Right lobe of liver (tissue), 6 donors: ENCODE results near the gene HSF4. TPM values are rescaled to one million over a fixed set of nuclear protein-coding genes. Genes with fewer than 3 reads are reported as not detected.
A peak's percentile ranks its signal among the peaks of the same experiment; 100 is the strongest.

Experiments
- ATAC-seq, 4 donors: fragments of 200-7000 bp; cut with Tn5 transposase; one replicate each; pipeline ENCODE4 v1.9.1; 2020; ENCODE audit warnings: mild to moderate bottlenecking in 4 of 4, moderate library complexity in 4 of 4
- DNase-seq, 3 donors: peaks; one replicate each; pipeline ENCODE4 v3.0.0-alpha.2; 2020
- H3K27ac ChIP-seq, 3 donors: fragments of 200-600 bp; one replicate each; pipeline ENCODE4 v1.8.0; 2022
- H3K27me3 ChIP-seq, 2 donors: fragments of 200-600 bp; one replicate each; pipeline ENCODE4 v1.8.0; 2022
- H3K36me3 ChIP-seq, 4 donors: fragments of 200-600 bp; sonication (generic) in 1 of 4; one replicate each; pipeline versions ENCODE4 v1.5.1 to v1.8.0; 2017 to 2022; ENCODE audit warnings: control low read depth in 1 of 4
- H3K4me1 ChIP-seq, 4 donors: fragments of 200-600 bp; sonication (generic) in 1 of 4; one replicate each; pipeline versions ENCODE4 v1.5.1 to v1.8.0; 2017 to 2022; ENCODE audit warnings: control low read depth in 1 of 4
- H3K4me3 ChIP-seq, 3 donors: fragments of 200-600 bp; one replicate each; pipeline ENCODE4 v1.8.0; 2022
- H3K9me3 ChIP-seq, 4 donors: fragments of 200-600 bp; sonication (generic) in 1 of 4; one replicate each; pipeline versions ENCODE4 v1.5.1 to v1.8.0; 2017 to 2022; ENCODE audit warnings: control low read depth in 1 of 4
- POLR2A ChIP-seq: fragments of 450-650 bp; IDR thresholded peaks from one replicate; pipeline ENCODE4 v1.6.1; 2017; ENCODE audit warnings: antibody characterized with exemption, mild to moderate bottlenecking
- WGBS: methylation state at CpG from one replicate; pipeline ENCODE4 v1.1.6; 2018; ENCODE audit warnings: low coverage, low lambda C conversion rate; ENCODE audit not compliant: insufficient coverage; ENCODE audit errors: missing lambda C conversion rate; 5-methylcytosine and 5-hydroxymethylcytosine counted together
- intact Hi-C, 2 donors: fragments of 100-400 bp; cut with DNase I; formaldehyde crosslinking; loops; one replicate each; pipeline versions ENCODE4 v1.11.2 to v1.14.1; 2022
- total RNA-seq, 6 experiments: library from RNA; depleted of rRNA in 2 of 6; stranded (reverse); fragments of >200 nt in 2 of 6; fragmentation: NEBNext Ultra II Directional in 3 of 6; extraction: Animal tissue kit (Norgen Biotek cat#: 25700) in 3 of 6; gene quantifications; one replicate each; pipeline versions ENCODE4 v1.1.0 to v1.2.4, GENCODE V29; 2016 to 2023
- TF ChIP-seq, protein P1 (sequence below), 4 donors: fragments of 200-600 bp in 3 of 4; fragments of 450-650 bp in 1 of 4; IDR thresholded peaks; one replicate each; pipeline versions ENCODE4 v1.5.1 to v1.8.0; 2016 to 2022; ENCODE audit warnings: antibody characterized with exemption in 4 of 4, mild to moderate bottlenecking in 2 of 4
- donor health status: DM: no; HTN: yes; CAD: no.
- donor health status: DM: no; HTN: no; CAD: no.
- donor health status: DM: no; HTN: no; CAD: no.
- donor health status: DM: no; HTN: yes; CAD: no.
- donor health status: DM: no; HTN: yes; CAD: no.

The HSF4 gene
- total RNA-seq, 6 experiments from 2014 or later = 10.4 to 44.1 (median 30.1) TPM

DNA sequence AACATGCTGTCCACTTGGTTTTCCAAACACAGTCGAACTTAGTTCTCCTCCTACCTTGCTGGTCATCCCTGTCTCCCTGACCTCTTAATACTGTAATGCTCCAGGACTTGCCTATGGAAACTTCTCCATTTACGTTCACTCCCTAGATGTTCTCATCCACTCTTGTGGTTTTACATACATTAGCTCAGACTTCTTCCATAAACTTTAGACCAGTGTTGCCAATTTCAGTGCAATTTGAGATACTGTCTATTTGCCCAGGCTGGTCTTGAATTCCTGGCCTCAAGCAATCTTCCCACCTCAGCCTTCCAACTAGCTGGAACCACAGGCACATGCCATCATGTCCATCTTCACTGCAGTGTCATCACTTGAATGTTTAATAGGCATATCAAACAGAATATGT is 17.7 kb downstream of the HSF4 start:
- DNase-seq = no peak
- no peaks in the 10 kb centered on the region for H3K9me3 ChIP-seq
- no peak for ATAC-seq
- 83% methylated on average over 2 of the region's 2 CpGs for WGBS
- intact Hi-C loops = no loop called here
- TF ChIP-seq, protein P1, sequence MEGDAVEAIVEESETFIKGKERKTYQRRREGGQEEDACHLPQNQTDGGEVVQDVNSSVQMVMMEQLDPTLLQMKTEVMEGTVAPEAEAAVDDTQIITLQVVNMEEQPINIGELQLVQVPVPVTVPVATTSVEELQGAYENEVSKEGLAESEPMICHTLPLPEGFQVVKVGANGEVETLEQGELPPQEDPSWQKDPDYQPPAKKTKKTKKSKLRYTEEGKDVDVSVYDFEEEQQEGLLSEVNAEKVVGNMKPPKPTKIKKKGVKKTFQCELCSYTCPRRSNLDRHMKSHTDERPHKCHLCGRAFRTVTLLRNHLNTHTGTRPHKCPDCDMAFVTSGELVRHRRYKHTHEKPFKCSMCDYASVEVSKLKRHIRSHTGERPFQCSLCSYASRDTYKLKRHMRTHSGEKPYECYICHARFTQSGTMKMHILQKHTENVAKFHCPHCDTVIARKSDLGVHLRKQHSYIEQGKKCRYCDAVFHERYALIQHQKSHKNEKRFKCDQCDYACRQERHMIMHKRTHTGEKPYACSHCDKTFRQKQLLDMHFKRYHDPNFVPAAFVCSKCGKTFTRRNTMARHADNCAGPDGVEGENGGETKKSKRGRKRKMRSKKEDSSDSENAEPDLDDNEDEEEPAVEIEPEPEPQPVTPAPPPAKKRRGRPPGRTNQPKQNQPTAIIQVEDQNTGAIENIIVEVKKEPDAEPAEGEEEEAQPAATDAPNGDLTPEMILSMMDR (IDR thresholded peaks at IDR 0.05) = no peak
- no peak for TF ChIP-seq POLR2A
- H3K4me3 ChIP-seq = no peak overlapping the region
- peaks cover 0 to 33% (median 13%) of the 10 kb centered on the region in 4 donors for H3K4me1 ChIP-seq
- H3K27ac ChIP-seq = no peak overlapping the region
- no peaks in the 10 kb centered on the region for H3K36me3 ChIP-seq
- H3K27me3 ChIP-seq = no peaks in the 10 kb centered on the region

DNA sequence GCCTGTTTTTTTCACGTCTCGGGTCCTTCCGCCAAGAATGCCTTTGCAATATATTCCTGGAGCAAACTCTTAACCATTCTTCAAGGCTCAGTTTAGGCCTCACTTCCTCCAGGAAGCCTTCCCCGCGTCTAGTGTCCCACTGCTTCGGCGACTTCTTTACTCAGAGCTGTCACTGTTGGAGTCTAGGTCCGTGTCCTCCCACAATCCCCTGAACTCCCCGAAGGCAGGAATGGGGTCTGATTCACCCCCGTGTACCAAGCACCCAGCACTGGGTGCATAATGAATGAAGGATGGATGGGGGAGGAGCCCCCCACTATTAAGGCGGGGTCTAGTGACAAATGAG is 18.7 kb downstream of the HSF4 start:
- WGBS = 13% methylated on average over 11 of the region's 11 CpGs
- intact Hi-C loops = no loop called here

DNA sequence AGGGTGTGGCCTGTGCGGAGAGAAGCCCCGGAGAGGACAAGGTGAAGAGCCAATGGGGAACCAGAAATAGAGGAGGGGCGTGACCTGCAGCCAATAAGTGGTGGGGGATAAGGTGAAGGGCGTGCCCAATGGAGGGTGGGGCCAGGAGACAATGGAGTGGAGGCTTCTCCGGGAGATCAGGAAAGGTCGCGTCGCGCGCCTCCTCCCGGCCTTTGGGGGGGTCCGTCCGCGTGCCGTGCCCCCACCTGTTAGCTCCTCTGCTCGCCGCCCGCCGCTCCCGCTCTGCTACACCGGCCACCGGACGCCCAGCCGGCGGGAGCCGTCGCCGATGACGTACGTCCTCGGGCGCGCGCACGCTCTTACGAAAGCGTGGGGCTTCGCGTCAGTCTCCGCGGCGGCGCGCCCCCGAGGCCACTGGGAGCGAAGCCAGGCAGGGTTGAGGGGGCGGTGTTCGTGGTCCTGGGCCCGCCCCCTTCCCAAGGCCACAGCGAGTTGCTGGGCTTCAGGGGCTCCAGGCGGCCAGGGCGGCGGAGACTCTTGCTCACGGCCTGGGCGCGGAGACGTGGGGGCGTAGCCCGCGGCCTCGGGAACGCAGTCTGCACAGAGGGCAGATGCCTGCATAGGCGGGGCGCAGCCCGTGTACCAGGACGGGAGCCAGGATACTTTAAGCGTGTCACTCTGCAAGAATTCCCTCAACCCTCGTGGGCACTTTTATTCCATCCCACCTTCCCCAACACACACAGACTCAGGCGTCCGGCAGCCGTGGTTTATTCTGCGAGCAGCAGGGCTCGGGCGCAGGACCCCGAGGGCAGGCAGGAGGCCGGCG is 19.3 kb downstream of the HSF4 start, which contains the start of gene MATCAP1:
Gene MATCAP1 (minus strand): TSS at position 337 of the 826 bp plus-strand sequence. CDS start 3,353 bp downstream, outside the sequence.
- Histone ChIP-seq H3K27me3 (no peaks in the 10 kb centered on the region), H3K36me3 (no peaks in the 10 kb centered on the region), H3K9me3 (no peaks in the 10 kb centered on the region), H3K4me3 (peak within 1 kb of the TSS; percentile 56 to 79 (median 67)), H3K27ac (peak within 1 kb of the TSS; percentile 85 to 91 (median 90)), H3K4me1 (peaks cover 0 to 18% (median 9%) of the 10 kb centered on the region in 4 donors)
- ATAC-seq = peak; percentile 85 to 94 (median 90)
- intact Hi-C loops = no loop called here
- DNase-seq = peak; percentile 92 to 96 (median 93)
- peak; percentile 46 for TF ChIP-seq POLR2A
- TF ChIP-seq, protein P1 (IDR thresholded peaks at IDR 0.05) = no peak
- 0% methylated on average over 13 of the region's 77 CpGs for WGBS

More for the DNA sequence above, 18.7 kb downstream of the HSF4 start:
- TF ChIP-seq, protein P1 (IDR thresholded peaks at IDR 0.05) = no peak
- TF ChIP-seq POLR2A = no peak
- no peak for ATAC-seq
- Histone ChIP-seq H3K4me1 (peaks cover 0 to 24% (median 12%) of the 10 kb centered on the region in 4 donors), H3K27me3 (no peaks in the 10 kb centered on the region), H3K9me3 (no peaks in the 10 kb centered on the region), H3K36me3 (no peaks in the 10 kb centered on the region), H3K4me3 (peak overlapping the region; percentile 56 to 79 (median 67)), H3K27ac (peak overlapping the region in 1 of 3 donors; percentile 91)
- no peak for DNase-seq

DNA sequence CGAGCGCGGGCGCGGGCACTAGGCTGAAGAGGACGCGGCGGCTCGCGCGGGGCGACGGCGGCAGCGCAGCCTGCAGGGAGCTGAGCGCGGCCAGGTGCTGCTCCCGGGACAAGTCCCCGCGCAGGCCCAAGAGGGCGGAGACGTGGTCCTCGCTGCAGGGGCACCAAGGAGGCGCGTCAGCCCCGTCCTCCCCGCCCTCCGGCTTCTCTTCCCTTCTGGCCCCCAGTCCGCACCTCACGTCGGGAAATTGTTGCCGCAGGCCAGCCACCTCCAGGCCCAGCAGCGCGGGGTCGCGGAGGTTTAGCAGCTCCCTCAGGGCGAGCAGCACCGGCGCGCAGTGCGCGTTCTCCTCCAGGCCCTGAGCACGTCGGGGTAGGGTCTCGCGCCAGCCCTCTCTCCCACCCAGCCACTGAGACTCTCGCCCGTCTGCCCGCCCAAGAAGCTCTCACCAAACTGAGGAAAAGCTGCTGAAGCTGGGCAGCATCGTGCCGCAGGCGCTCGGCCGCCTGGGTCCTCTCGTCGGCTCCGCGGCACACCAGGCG is 20.0 kb downstream of the HSF4 start:
- WGBS = 0% methylated on average over 15 of the region's 59 CpGs
- peaks cover 0 to 17% (median 9%) of the 10 kb centered on the region in 4 donors for H3K4me1 ChIP-seq
- peak in 1 of 3 donors; percentile 69 for DNase-seq
- intact Hi-C loops = no loop called here
- ATAC-seq = peak; percentile 4 to 24 (median 12)
- H3K27me3 ChIP-seq = no peaks in the 10 kb centered on the region
- H3K9me3 ChIP-seq = no peaks in the 10 kb centered on the region
- H3K4me3 ChIP-seq = peak overlapping the region; percentile 56 to 79 (median 67)
- H3K27ac ChIP-seq = peak overlapping the region; percentile 85 to 91 (median 90)
- no peak for TF ChIP-seq POLR2A
- TF ChIP-seq, protein P1 (IDR thresholded peaks at IDR 0.05) = no peak
- no peaks in the 10 kb centered on the region for H3K36me3 ChIP-seq
